Measurements from ENCODE around the gene CYB5A. TPM values are rescaled to one million over a fixed set of nuclear protein-coding genes. Genes with fewer than 3 reads are reported as not detected.
"Not testable (repeated sequence)": the region's sequence is repeated elsewhere in the genome, so short reads cannot be mapped to it uniquely, and the experiment has no call there.

CYB5A gene
- total RNA-seq, 6 experiments from 2014 or later, result 817 to 1,434 (median 907) TPM

DNA sequence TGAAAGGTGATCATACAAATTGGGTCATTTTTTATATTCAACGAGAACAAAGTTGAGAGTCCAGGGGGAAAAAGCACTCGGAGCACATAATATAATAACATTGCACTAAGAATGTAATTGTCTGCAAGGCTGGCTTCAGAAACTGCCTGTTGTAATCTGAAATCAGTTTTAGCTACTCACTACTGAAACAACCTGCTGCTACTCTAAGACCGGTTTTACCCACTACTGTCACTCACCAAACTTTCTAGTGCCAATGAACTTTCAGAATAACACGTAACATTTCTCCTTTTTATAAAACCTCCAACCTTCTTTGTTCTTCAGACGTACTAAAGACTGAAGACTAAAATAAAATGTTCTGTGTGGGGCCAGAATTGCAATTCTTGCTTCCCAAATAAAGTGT, 11.5 kb upstream of the CYB5A start:
- H3K27me3 ChIP-seq, result no peaks in the 10 kb centered on the region
- no peak overlapping the region for H3K27ac ChIP-seq
- no peaks in the 10 kb centered on the region for H3K36me3 ChIP-seq
- no peaks in the 10 kb centered on the region for H3K9me3 ChIP-seq
- ATAC-seq (no peak), DNase-seq (no peak)
- H3K4me3 ChIP-seq, result no peak overlapping the region
- WGBS (ENCODE audit: insufficient coverage, low coverage, low lambda C conversion rate, missing lambda C conversion rate), result 63% methylated on average over 5 of the region's 5 CpGs
- intact Hi-C loops (cut with DNase I), result no loop called here
- TF ChIP-seq POLR2A (IDR thresholded peaks at IDR 0.05), result no peak
- TF ChIP-seq, protein P1, sequence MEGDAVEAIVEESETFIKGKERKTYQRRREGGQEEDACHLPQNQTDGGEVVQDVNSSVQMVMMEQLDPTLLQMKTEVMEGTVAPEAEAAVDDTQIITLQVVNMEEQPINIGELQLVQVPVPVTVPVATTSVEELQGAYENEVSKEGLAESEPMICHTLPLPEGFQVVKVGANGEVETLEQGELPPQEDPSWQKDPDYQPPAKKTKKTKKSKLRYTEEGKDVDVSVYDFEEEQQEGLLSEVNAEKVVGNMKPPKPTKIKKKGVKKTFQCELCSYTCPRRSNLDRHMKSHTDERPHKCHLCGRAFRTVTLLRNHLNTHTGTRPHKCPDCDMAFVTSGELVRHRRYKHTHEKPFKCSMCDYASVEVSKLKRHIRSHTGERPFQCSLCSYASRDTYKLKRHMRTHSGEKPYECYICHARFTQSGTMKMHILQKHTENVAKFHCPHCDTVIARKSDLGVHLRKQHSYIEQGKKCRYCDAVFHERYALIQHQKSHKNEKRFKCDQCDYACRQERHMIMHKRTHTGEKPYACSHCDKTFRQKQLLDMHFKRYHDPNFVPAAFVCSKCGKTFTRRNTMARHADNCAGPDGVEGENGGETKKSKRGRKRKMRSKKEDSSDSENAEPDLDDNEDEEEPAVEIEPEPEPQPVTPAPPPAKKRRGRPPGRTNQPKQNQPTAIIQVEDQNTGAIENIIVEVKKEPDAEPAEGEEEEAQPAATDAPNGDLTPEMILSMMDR (IDR thresholded peaks at IDR 0.05), result no peak
- H3K4me1 ChIP-seq, result no peaks in the 10 kb centered on the region

DNA sequence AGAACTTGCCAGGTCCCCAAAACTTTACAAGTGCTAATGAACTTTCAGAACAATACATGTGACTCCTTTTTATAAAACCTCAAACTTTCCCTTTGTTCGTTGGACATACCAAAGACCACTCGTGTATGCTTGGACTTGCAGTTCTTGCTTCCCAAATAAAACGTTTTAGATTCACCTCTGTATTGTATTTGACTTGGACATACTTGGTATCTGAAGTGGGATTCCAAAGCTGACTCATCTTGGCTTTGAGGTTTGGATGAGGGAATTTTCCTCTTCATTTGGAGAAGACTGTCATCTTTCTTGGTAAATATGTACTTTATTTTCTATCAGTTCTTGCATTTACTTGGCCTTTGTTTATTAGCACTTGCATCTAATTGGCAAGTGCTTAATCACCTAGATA, 8.0 kb upstream of the CYB5A start:
- Histone ChIP-seq H3K27me3 (no peaks in the 10 kb centered on the region), H3K4me3 (no peak overlapping the region), H3K36me3 (no peaks in the 10 kb centered on the region), H3K9me3 (no peaks in the 10 kb centered on the region), H3K4me1 (no peaks in the 10 kb centered on the region), H3K27ac (no peak overlapping the region)
- TF ChIP-seq, protein P1 (IDR thresholded peaks at IDR 0.05), result no peak
- no peak for TF ChIP-seq POLR2A (IDR thresholded peaks at IDR 0.05)
- intact Hi-C loops (cut with DNase I), result no loop called here
- ATAC-seq, result peak in 2 of 4 donors; percentile 23 to 49
- 42% methylated on average over 3 of the region's 3 CpGs for WGBS (ENCODE audit: insufficient coverage, low coverage, low lambda C conversion rate, missing lambda C conversion rate)
- DNase-seq, result no peak

DNA sequence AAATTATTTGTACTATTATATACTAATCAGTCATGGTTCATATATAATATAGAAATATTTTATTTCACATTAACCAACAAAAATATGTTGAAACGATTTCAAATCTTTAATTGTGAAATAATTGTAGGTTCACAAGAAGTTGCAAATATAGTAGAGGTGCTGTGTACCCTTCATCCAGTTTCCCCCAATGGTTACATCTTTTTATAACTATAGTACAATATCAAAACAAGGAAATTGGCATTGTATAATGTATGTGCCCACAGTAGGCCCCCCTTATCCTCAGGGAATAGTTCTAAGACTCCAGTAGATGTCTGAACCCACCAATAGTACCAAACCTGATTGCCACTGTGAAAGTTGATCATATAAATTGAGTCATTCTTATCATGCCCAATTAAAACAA, 7.4 kb upstream of the CYB5A start:
- WGBS (ENCODE audit: insufficient coverage, low coverage, low lambda C conversion rate, missing lambda C conversion rate), result 69% methylated on average over 1 of the region's 1 CpG

DNA sequence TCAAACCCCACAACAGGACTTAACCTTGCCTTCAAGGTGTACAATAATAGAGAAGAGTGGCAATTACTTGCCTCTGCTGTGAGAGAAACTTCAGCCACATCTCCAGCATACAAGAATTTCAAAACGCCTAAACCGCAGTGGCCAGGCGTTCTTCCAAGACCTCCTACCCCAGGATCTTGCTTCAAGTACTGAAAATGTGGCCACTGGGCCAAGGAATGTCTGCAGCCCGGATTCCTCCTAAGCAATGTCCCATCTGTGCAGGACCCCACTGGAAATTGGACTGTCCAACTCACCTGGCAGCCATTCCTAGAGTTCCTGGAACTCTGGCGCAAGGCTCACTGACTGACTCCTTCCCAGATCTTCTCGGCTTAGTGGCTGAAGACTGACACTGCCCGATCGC, 2.8 kb upstream of the CYB5A start:
- H3K36me3 ChIP-seq, result no peaks in the 10 kb centered on the region
- ATAC-seq (no peak), DNase-seq (no peak)
- no peaks in the 10 kb centered on the region for H3K9me3 ChIP-seq
- no peak overlapping the region for H3K4me3 ChIP-seq
- H3K27ac ChIP-seq, result no peak overlapping the region
- no peaks in the 10 kb centered on the region for H3K27me3 ChIP-seq
- intact Hi-C loops (cut with DNase I), result no loop called here
- TF ChIP-seq, protein P1 (IDR thresholded peaks at IDR 0.05), result no peak
- TF ChIP-seq POLR2A (IDR thresholded peaks at IDR 0.05), result no peak
- peaks cover 0 to 8% (median 4%) of the 10 kb centered on the region in 4 donors for H3K4me1 ChIP-seq
- 90% methylated on average over 2 of the region's 8 CpGs for WGBS (ENCODE audit: insufficient coverage, low coverage, low lambda C conversion rate, missing lambda C conversion rate)

More for the DNA sequence above, 7.4 kb upstream of the CYB5A start:
- no peaks in the 10 kb centered on the region for H3K9me3 ChIP-seq
- no peak overlapping the region for H3K4me3 ChIP-seq
- intact Hi-C loops (cut with DNase I), result no loop called here
- no peaks in the 10 kb centered on the region for H3K36me3 ChIP-seq
- no peaks in the 10 kb centered on the region for H3K27me3 ChIP-seq
- no peaks in the 10 kb centered on the region for H3K4me1 ChIP-seq
- ATAC-seq (no peak), DNase-seq (no peak)
- TF ChIP-seq, protein P1 (IDR thresholded peaks at IDR 0.05), result no peak
- no peak for TF ChIP-seq POLR2A (IDR thresholded peaks at IDR 0.05)
- no peak overlapping the region for H3K27ac ChIP-seq

DNA sequence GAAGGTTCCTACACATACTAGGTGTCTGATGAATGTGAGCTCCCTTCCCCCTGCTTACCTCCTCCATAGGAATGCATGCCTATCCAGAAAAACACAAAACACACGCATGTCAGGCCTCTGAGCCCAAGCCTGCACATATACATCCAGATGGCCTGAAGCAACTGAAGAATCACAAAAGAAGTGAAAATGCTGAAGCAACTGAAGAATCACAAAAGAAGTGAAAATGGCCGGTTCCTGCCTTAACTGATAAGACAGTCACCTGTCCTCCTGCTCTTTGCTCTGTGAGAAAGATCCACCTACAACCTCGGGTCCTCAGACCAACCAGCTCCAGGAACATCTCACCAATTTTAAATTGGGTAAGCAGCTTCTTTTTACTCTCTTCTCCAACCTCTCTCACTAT, 1.2 kb upstream of the CYB5A start:
- 68% methylated on average over 3 of the region's 3 CpGs for WGBS (ENCODE audit: insufficient coverage, low coverage, low lambda C conversion rate, missing lambda C conversion rate)
- intact Hi-C loops (cut with DNase I); H3K27me3 ChIP-seq; H3K4me1 ChIP-seq; DNase-seq; H3K36me3 ChIP-seq; H3K9me3 ChIP-seq; ATAC-seq: not testable (repeated sequence)
- peak overlapping the region; percentile 75 to 95 (median 78) for H3K27ac ChIP-seq
- H3K4me3 ChIP-seq, result peak overlapping the region in 1 of 3 donors; percentile 98
